HG03520 (cell line): ENCODE measurements around the gene KPNA3.

ENCODE experiments used
- ATAC-seq: cut with Tn5 transposase; IDR thresholded peaks from one replicate; pipeline ENCODE4 v1.9.1; 2021; ENCODE audit warnings: mild to moderate bottlenecking, moderate library complexity; ENCODE audit not compliant: unreplicated experiment

The KPNA3 gene

GRCh38 chr13:49681842-49682435 lies 110.5 kb downstream of the KPNA3 start:
- ATAC-seq: no peak

DNA sequence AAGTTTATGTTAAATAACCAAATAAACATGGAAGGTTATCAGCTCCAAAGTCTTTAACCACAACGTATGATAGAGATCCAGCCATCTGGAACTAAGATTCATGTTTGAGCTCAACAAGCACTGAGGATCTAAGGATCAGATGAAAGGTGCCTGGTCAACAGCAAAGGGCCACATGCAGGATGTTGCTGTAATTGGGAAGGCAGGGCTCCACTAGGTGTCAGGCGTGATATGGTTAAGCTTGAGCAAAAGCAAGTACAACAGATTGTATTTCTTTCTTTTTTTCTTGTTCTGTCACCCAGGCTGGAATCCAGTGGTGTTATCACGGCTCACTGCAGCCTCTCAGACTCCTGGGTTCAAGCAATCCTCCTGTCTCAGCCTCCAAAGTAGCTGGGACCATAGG lies 113.2 kb downstream of the KPNA3 start:
- no peak for ATAC-seq

DNA sequence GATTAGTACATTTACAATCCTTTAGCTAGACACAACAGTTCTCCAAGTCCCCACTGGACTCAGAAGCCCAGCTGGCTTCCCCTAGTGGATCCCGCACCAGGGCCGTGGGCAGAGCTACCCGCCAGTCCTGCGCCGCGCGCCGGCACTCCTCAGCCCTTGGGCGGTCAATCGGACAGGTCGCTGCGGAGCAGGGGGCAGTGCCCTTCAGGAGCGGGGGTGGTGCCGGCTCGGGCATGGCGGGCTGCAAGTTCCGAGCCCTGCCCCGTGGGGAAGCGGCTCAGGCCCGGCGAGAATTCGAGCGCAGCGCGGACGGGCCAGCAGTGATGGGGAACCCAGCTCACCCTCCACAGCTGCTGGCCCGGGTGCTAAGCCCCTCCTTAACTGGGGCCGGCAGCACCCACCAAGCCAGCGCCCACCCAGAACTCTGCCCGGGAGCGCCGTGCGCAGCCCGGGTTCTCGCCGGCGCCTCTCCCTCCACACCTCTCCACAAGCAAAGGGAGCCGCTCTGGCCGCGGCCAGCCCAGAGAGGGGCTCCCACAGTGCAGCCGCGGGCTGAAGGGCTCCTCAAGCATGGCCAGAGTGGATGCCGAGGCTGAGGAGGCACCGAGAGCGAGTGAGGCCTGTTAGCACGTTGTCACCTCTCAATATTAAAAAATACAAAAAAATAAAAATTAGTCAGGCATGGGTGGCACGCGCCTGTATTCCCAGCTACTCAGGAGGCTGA lies 114.1 kb downstream of the KPNA3 start:
- no peak for ATAC-seq

- ATAC-seq: no peak
These were observed 115.7 kb downstream of the KPNA3 start for GRCh38 chr13:49676581-49677298.

DNA sequence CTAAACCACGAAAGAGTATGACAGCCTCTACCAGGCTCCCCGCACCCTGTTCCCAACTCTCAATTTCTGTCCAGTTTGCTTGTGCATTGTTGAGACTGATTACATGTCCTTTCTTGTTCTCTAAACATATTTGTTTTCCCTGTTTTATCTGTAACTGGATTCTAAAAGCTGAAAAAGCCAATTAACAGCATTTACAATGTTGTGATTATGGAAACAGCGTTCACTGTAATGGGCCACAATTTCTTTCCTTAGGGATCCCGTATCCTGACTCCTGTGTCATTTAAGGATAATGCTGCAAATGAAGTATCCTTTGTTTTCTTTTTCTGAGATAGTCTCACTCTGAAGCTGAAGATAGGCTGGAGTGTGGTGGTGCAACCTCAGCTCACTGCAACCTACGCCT lies 121.7 kb downstream of the KPNA3 start:
- ATAC-seq: no peak

- no peak for ATAC-seq
These were observed 122.7 kb downstream of the KPNA3 start for GRCh38 chr13:49669735-49670309.

DNA sequence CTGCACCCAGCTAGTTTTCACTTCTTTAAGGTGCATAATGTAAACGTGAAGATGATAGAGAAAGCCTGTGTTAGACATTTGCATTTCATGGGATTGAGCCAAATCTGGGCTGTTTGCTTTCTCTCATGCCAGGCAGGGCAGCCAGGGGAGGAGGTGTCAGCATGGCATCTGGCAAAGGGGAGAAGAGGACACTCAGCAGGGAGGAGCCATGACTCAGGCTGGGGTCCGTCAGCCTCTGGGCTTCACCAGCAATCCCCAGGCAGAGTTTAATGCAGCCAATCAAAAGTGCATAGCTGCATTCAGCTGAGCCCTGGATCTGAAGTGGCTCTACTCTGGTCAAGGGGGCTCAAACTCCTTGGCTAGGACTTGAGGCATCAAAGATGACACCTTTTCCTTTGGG lies 124.7 kb downstream of the KPNA3 start:
- no peak for ATAC-seq

- ATAC-seq: no peak
These were observed 127.9 kb downstream of the KPNA3 start for GRCh38 chr13:49664606-49665005.

DNA sequence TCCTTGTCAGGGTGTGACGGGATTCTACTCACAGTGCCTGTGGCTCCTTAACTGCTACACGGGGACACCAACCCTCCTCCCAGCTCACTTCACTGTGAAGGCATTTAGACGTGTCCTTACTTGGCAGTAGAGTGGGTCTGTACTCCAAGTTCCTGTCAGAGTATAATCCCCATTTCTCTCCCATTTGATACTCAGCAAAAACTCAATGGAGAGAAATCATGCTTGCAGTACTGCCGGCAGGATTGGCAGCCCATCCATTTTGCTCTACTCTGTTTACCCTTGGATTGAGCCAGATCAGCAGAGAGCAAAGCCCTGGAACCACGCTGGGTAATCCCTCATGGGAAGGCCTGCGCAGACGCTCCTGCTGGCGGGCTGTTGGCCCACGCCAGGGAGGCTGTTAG lies 135.2 kb downstream of the KPNA3 start:
- no peak for ATAC-seq

- no peak for ATAC-seq
These were observed 136.6 kb downstream of the KPNA3 start for GRCh38 chr13:49655906-49656305.

- no peak for ATAC-seq
These were observed 138.5 kb downstream of the KPNA3 start for GRCh38 chr13:49654011-49654410.

DNA sequence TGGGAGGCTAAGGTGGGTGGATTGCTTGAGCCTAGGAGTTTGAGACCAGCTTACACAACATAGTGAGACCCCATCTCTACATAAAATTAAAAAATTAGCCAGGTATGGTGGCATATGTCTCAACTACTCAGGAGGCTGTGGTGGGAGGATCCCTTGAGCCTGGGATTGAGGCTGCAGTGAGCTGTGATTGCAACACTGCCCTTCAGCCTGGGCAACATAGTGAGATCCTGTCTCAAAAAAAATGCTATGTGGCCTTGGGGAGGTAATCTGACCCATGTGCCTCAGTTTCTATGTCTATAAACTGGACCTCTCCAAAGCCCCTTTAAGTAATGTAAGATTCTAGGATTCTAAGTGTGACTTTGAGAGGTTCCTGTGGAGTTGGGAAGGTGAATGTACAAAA lies 139.0 kb downstream of the KPNA3 start:
- ATAC-seq: no peak

- ATAC-seq: no peak
These were observed 139.9 kb downstream of the KPNA3 start for GRCh38 chr13:49652355-49653305.

GRCh38 chr13:49651570-49652354 lies 140.7 kb downstream of the KPNA3 start:
- no peak for ATAC-seq

DNA sequence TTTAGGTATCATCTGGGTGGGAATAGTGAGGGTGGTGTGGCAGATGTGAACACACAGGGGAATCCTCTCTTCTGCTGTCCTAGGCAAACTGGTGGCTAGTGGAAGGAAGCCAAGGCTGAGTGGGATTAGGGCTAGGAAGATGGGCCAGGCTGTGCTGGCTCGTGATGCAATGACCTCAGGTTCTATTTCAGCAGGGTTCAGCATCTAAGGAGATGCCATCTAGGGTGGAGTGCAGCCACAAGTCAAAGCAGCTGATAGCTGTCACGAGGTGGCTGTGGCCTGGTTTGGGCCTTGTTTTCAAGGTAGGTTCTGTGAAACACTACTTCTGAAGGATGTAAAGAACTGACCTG lies 142.5 kb downstream of the KPNA3 start:
- ATAC-seq: no peak
